Adrenal gland (tissue), 12 donors: Measurements from ENCODE around the gene DLG2. TPM values are rescaled to one million over a fixed set of nuclear protein-coding genes. Genes with fewer than 3 reads are reported as not detected.

Experiments used
- DNase-seq, 7 donors: peaks; one replicate each; pipeline ENCODE4 v3.0.0-alpha.2; 2019 to 2020
- H3K27ac ChIP-seq, 5 donors: fragments of 200-600 bp; sonication (generic) in 4 of 5; 1 replicate in 3 of 5; 2 replicates in 2 of 5; pipeline versions ENCODE4 v1.5.1 to v1.8.0; 2016 to 2020; ENCODE audit warnings: mild to moderate bottlenecking in 1 of 5
- H3K27me3 ChIP-seq: fragments of 200-600 bp; 2 replicates; pipeline ENCODE4 v1.8.0; 2021
- H3K36me3 ChIP-seq, 2 donors: fragments of 200-600 bp; replicated peaks in 1 of 2; 1 replicate in 1 of 2; 2 replicates in 1 of 2; pipeline versions ENCODE4 v1.5.1 to v1.8.0; 2018 to 2022
- H3K4me1 ChIP-seq, 2 donors: fragments of 200-600 bp; replicated peaks in 1 of 2; 1 replicate in 1 of 2; 2 replicates in 1 of 2; pipeline versions ENCODE4 v1.5.1 to v1.8.0; 2018 to 2021
- H3K4me3 ChIP-seq, 4 donors: fragments of 200-600 bp; sonication (generic) in 3 of 4; one replicate each; pipeline ENCODE4 v1.5.1; 2016 to 2018
- H3K9me3 ChIP-seq, 3 donors: fragments of 200-600 bp; sonication (generic) in 1 of 3; replicated peaks in 1 of 3; 1 replicate in 2 of 3; 2 replicates in 1 of 3; pipeline versions ENCODE4 v1.5.1 to v1.8.0; 2016 to 2021
- POLR2A ChIP-seq, 2 donors: fragments of 450-650 bp; IDR thresholded peaks; one replicate each; pipeline ENCODE4 v1.6.1; 2017; ENCODE audit warnings: antibody characterized with exemption in 2 of 2, mild to moderate bottlenecking in 2 of 2, moderate library complexity in 1 of 2
- WGBS, 4 donors: extraction: QIAGEN DNeasy Blood & Tissue Kit in 2 of 4; methylation state at CpG; one replicate each; pipeline versions ENCODE4 v1.1.5 to v1.1.7; 2013 to 2017; 5-methylcytosine and 5-hydroxymethylcytosine counted together
- intact Hi-C, 2 donors: fragments of 100-400 bp; cut with DNase I; formaldehyde crosslinking; loops; one replicate each; pipeline versions ENCODE4 v1.14.1 to v1.15.0; 2022 to 2023
- polyA plus RNA-seq, 3 donors: library from polyadenylated mRNA; stranded (reverse); fragments of 200-250 nt in 2 of 3; fragments of 350-450 nt in 1 of 3; fragmentation: Illumina TruSeq in 1 of 3; extraction: RNeasy Lipid Tissue Mini Kit (QIAGEN cat#74804) in 1 of 3; gene quantifications; one replicate each; pipeline ENCODE4 v1.2.3, GENCODE V29; 2013 to 2014
- total RNA-seq, 9 donors: library from RNA; depleted of rRNA in 4 of 9; stranded (reverse); fragments of >200 nt in 4 of 9; fragments of 120-200 nt in 1 of 9; fragmentation: NEBNext Ultra II Directional in 1 of 9; extraction: Animal tissue kit (Norgen Biotek cat#: 25700) in 1 of 9; gene quantifications; one replicate each; pipeline versions ENCODE4 v1.1.0 to v1.2.4, GENCODE V29; 2013 to 2023
- TF ChIP-seq, protein P1 (sequence below), 6 experiments: fragments of 450-650 bp in 4 of 6; fragments of 200-600 bp in 2 of 6; sonication (generic) in 1 of 6; IDR thresholded peaks; 1 replicate in 5 of 6; 2 replicates in 1 of 6; pipeline versions ENCODE4 v1.5.1 to v1.8.0; 2016 to 2021; ENCODE audit warnings: antibody characterized with exemption in 6 of 6, mild to moderate bottlenecking in 2 of 6, moderate library complexity in 1 of 6
- donor health status: healthy with polysubstance abuse.
- donor health status: Bipolar disorder and iron deficiency.
- donor health status: DM: yes; HTN: yes; CAD: no.
- donor health status: DM: no; HTN: no; CAD: no.
- donor health status: DM: no; HTN: no; CAD: no.
- donor health status: DM: yes; HTN: yes; CAD: no.

The DLG2 gene
- total and polyA plus RNA-seq, 12 donors, result 8.3 to 101 (median 37.5) TPM

DNA sequence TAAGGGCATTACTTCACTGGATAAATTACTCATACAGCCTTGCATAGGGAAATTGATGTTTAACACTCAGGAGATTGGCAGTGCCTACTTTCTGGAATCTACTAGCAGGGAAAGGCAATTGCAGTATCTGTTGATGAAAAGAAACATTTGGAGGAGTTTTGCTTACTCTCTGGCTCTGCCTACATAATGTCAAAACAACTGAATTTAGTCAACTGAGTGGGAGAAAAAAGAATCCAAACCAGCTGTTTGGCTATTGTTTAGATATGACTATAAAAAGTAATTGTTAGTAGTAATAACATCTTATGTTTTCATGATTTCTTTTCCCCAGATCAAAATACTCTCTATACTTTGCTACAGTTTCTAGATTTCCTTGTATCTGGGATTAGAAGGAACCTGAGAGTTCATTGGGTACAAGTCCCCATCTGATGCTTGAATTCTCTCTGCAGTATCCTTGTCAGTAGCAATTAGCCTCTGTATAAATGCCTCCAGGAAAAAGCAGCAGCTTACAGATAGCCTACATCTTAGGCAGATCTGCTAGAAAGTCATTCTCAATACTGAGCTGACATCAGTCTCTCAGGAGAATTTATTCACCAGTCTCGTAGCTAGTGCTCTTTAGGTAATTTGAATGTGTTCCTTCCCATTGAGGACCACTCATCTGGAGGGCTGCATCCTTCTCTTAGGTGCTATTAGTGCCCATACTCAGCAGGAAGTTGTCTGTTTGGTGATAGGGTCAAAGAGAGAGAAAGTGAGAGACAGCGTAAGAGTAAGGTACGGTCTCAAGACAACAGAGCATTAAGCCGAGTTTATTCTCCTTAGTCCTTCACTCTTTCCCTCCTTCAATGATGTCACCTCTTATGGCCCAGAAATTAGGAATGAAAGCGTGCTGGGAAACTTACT is 2155.1 kb downstream of the DLG2 start:
- no peak overlapping the region for H3K4me3 ChIP-seq
- TF ChIP-seq, protein P1, sequence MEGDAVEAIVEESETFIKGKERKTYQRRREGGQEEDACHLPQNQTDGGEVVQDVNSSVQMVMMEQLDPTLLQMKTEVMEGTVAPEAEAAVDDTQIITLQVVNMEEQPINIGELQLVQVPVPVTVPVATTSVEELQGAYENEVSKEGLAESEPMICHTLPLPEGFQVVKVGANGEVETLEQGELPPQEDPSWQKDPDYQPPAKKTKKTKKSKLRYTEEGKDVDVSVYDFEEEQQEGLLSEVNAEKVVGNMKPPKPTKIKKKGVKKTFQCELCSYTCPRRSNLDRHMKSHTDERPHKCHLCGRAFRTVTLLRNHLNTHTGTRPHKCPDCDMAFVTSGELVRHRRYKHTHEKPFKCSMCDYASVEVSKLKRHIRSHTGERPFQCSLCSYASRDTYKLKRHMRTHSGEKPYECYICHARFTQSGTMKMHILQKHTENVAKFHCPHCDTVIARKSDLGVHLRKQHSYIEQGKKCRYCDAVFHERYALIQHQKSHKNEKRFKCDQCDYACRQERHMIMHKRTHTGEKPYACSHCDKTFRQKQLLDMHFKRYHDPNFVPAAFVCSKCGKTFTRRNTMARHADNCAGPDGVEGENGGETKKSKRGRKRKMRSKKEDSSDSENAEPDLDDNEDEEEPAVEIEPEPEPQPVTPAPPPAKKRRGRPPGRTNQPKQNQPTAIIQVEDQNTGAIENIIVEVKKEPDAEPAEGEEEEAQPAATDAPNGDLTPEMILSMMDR (IDR thresholded peaks at IDR 0.05), result no peak
- no peak for TF ChIP-seq POLR2A (IDR thresholded peaks at IDR 0.05)
- WGBS, 4 donors, result 68 to 92% (median 84%) methylated on average over 5 of the region's 5 CpGs
- H3K36me3 ChIP-seq, result no peaks in the 10 kb centered on the region
- H3K27me3 ChIP-seq, result no peaks in the 10 kb centered on the region
- no peak for DNase-seq
- H3K9me3 ChIP-seq, result no peaks in the 10 kb centered on the region
- H3K27ac ChIP-seq, result no peak overlapping the region
- no peaks in the 10 kb centered on the region for H3K4me1 ChIP-seq
- intact Hi-C loops, result no loop called here

DNA sequence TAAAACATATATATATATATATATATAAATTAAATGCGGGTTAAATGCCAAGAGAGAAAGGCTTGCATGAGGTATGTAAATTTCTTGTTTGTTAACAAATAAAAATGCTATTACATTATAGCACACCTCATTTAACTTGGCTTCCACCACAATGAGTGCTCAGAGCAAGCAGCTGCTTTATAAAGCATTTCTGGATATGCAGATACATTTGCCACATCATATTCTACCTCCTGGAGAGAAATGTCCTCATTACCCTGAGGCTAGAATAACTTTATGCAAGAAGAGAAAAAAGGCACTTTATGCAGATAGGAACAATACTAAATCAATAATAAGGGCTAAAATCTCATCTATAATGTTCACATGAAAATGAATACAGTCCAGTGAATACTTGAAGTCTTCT is 2159.3 kb downstream of the DLG2 start:
- Histone ChIP-seq H3K4me1 (no peaks in the 10 kb centered on the region), H3K36me3 (no peaks in the 10 kb centered on the region), H3K27me3 (no peaks in the 10 kb centered on the region), H3K4me3 (no peak overlapping the region), H3K27ac (no peak overlapping the region), H3K9me3 (no peaks in the 10 kb centered on the region)
- intact Hi-C loops, result no loop called here
- TF ChIP-seq, protein P1 (IDR thresholded peaks at IDR 0.05), result no peak
- no peak for TF ChIP-seq POLR2A (IDR thresholded peaks at IDR 0.05)
- no peak for DNase-seq
- WGBS, 4 donors, result 94 to 97% (median 95%) methylated on average over 1 of the region's 1 CpG

DNA sequence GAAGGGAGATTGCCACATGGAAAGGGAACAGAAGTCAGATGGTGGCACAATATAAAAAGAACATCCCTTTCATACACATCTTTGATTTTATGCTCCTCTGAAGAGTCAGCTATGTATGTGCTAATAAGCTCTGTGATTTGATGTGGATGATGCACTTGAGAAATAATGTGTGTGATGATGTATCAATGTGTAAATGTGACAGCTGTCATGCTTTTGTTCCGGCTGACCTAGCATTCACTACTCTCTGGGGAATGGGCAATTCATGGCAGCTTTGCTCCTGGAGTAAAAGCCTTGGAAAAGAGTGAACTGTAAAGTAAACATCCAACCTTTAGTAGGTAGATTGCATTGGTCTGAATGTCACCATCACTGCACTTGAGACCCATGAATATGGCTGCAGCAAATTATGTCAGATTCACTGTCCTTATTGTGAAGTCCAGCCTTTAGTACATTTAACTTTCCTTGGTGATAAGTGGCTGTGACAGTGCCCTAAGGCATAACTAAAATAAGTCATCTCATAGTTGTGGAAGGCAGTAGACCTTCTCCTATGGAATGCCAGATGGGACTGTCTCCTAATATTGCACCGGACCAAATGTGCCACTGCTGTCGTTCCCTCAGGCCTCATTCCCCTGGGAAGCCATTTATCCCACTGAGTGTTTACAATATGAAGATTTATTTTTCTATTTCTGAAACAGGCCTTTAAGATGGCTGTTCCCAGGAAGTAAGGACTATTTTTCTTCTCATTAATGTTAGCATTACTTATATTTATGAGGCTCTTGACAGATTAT is 2162.8 kb downstream of the DLG2 start:
- H3K4me1 ChIP-seq, result no peaks in the 10 kb centered on the region
- WGBS, 4 donors, result 78 to 89% (median 83%) methylated on average over 3 of the region's 3 CpGs
- TF ChIP-seq, protein P1 (IDR thresholded peaks at IDR 0.05), result no peak
- TF ChIP-seq POLR2A (IDR thresholded peaks at IDR 0.05), result no peak

DNA sequence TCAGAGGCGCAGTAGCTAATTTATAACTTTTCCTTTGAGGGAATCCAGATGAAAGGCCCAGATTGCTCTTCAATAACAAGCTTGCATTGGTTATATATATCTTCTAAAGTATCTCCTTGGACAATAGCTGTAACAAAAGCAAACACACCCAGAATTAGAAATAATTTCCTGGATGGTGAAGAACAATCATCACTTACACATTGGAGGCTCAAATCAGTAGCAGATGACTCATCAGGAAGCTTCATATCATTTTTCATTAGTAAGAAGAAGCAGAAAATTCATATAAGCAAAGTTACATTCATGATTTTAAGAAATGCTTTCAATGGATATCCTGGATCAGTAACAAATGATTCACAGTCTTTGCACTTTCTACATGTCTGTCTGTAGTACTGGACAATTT is 2167.3 kb downstream of the DLG2 start:
- intact Hi-C loops, result no loop called here
- Histone ChIP-seq H3K4me3 (no peak overlapping the region), H3K27ac (no peak overlapping the region), H3K27me3 (no peaks in the 10 kb centered on the region), H3K9me3 (no peaks in the 10 kb centered on the region), H3K4me1 (no peaks in the 10 kb centered on the region), H3K36me3 (no peaks in the 10 kb centered on the region)
- 76 to 91% (median 86%) methylated on average over 1 of the region's 1 CpG for WGBS, 4 donors
- no peak for DNase-seq
- TF ChIP-seq POLR2A (IDR thresholded peaks at IDR 0.05), result no peak
- TF ChIP-seq, protein P1 (IDR thresholded peaks at IDR 0.05), result no peak

More for the DNA sequence above, 2162.8 kb downstream of the DLG2 start:
- Histone ChIP-seq H3K9me3 (no peaks in the 10 kb centered on the region), H3K27me3 (no peaks in the 10 kb centered on the region), H3K4me3 (no peak overlapping the region), H3K27ac (no peak overlapping the region), H3K36me3 (no peaks in the 10 kb centered on the region)
- DNase-seq, result no peak
- intact Hi-C loops, result no loop called here
